NCI-H446 treated with DMSO at 0.1 percent for 48 hours (cell line): ENCODE measurements around the gene MAST2.

Experiments
- DNase-seq: peaks from one replicate; lab custom pipeline; 2025; lab: John Stamatoyannopoulos, UW

MAST2 gene

GRCh38 chr1:45982359-45982758 is 178.9 kb downstream of the MAST2 start:
- DNase-seq = no peak

GRCh38 chr1:45983967-45984366 is 180.6 kb downstream of the MAST2 start:
- DNase-seq = no peak

GRCh38 chr1:45987204-45987603 is 183.8 kb downstream of the MAST2 start:
- no peak for DNase-seq

GRCh38 chr1:45989249-45989648 is 185.8 kb downstream of the MAST2 start:
- no peak for DNase-seq

- DNase-seq = no peak
Measured at GRCh38 chr1:45994423-45994822, 191.0 kb downstream of the MAST2 start.

GRCh38 chr1:45995298-45995697 is 191.9 kb downstream of the MAST2 start:
- DNase-seq = no peak

GRCh38 chr1:45998020-45998617 is 194.7 kb downstream of the MAST2 start:
- no peak for DNase-seq

- DNase-seq = no peak
Measured at GRCh38 chr1:45999507-45999906, 196.1 kb downstream of the MAST2 start.

- no peak for DNase-seq
Measured at GRCh38 chr1:46001081-46001785, 197.8 kb downstream of the MAST2 start.

- no peak for DNase-seq
Measured at GRCh38 chr1:46002551-46003150, 199.2 kb downstream of the MAST2 start.

- no peak for DNase-seq
Measured at GRCh38 chr1:46003315-46003714, 199.9 kb downstream of the MAST2 start.

GRCh38 chr1:46004492-46004891 is 201.1 kb downstream of the MAST2 start:
- DNase-seq = no peak

- no peak for DNase-seq
Measured at GRCh38 chr1:46005594-46005993, 202.2 kb downstream of the MAST2 start.

GRCh38 chr1:46008585-46008984 is 205.2 kb downstream of the MAST2 start:
- no peak for DNase-seq

- no peak for DNase-seq
Measured at GRCh38 chr1:46010611-46011010, 207.2 kb downstream of the MAST2 start.

- DNase-seq = no peak
Measured at GRCh38 chr1:46011121-46011695, 207.8 kb downstream of the MAST2 start.

GRCh38 chr1:46012236-46012635 is 208.8 kb downstream of the MAST2 start:
- DNase-seq = no peak

GRCh38 chr1:46013581-46013980 is 210.2 kb downstream of the MAST2 start:
- DNase-seq = no peak

- no peak for DNase-seq
Measured at GRCh38 chr1:46017876-46018503, 214.6 kb downstream of the MAST2 start.

- no peak for DNase-seq
Measured at GRCh38 chr1:46019348-46019747, 215.9 kb downstream of the MAST2 start.

GRCh38 chr1:46020010-46020409 is 216.6 kb downstream of the MAST2 start:
- no peak for DNase-seq
